CD14-positive monocyte (primary cell): ENCODE results near the gene TAS2R8. TPM values are rescaled to one million over a fixed set of nuclear protein-coding genes. Genes with fewer than 3 reads are reported as not detected.

ENCODE experiments used
- DNase-seq, 3 donors: peaks; one replicate each; pipeline ENCODE4 v3.0.0-alpha.2; 2011 to 2022
- H2AFZ ChIP-seq: 2 replicates; pipeline ENCODE4 v1.6.0; 2012; ENCODE audit warnings: mild to moderate bottlenecking, low read depth, low read length, inconsistent platforms; ENCODE audit not compliant: insufficient read depth, poor library complexity, severe bottlenecking
- H3K27ac ChIP-seq, 2 donors: 1 replicate in 1 of 2; 2 replicates in 1 of 2; pipeline ENCODE4 v1.5.1; 2012 to 2013; ENCODE audit warnings: low read length in 2 of 2, control low read depth in 1 of 2, inconsistent platforms in 1 of 2, low read depth in 1 of 2, mild to moderate bottlenecking in 1 of 2
- H3K27me3 ChIP-seq, 2 donors: one replicate each; pipeline versions ENCODE4 v1.6.0 to v1.6.1; 2011 to 2013; ENCODE audit warnings: low read length in 2 of 2; ENCODE audit not compliant: control insufficient read depth in 2 of 2, insufficient read depth in 2 of 2
- H3K36me3 ChIP-seq, 2 donors: replicated peaks in 1 of 2; 1 replicate in 1 of 2; 2 replicates in 1 of 2; pipeline versions ENCODE4 v1.5.1 to v1.6.1; 2012 to 2013; ENCODE audit warnings: low read length in 2 of 2, control low read depth in 1 of 2, inconsistent platforms in 1 of 2, mild to moderate bottlenecking in 1 of 2; ENCODE audit not compliant: insufficient read depth in 2 of 2, control insufficient read depth in 1 of 2
- H3K4me1 ChIP-seq, 2 donors: 1 replicate in 1 of 2; 2 replicates in 1 of 2; pipeline versions ENCODE4 v1.5.1 to v1.6.1; 2012 to 2013; ENCODE audit warnings: low read length in 2 of 2, control low read depth in 1 of 2, inconsistent platforms in 1 of 2, mild to moderate bottlenecking in 1 of 2, moderate library complexity in 1 of 2; ENCODE audit not compliant: insufficient read depth in 2 of 2, control insufficient read depth in 1 of 2
- H3K4me2 ChIP-seq: replicated peaks from 2 replicates; pipeline ENCODE3; 2012; ENCODE audit warnings: low read length, moderate library complexity, mild to moderate bottlenecking; ENCODE audit not compliant: poor library complexity, severe bottlenecking; ENCODE audit errors: extremely low read depth
- H3K4me3 ChIP-seq, 3 experiments: fragments of 200-600 bp in 1 of 3; sonication (generic) in 1 of 3; replicated peaks in 1 of 3; 1 replicate in 2 of 3; 2 replicates in 1 of 3; pipeline ENCODE4 v1.5.1; 2011 to 2013; ENCODE audit warnings: low read length in 3 of 3, mild to moderate bottlenecking in 3 of 3, control low read depth in 2 of 3, low read depth in 2 of 3, inconsistent platforms in 1 of 3, moderate library complexity in 1 of 3
- H3K79me2 ChIP-seq: 2 replicates; pipeline ENCODE4 v1.6.0; 2012; ENCODE audit warnings: mild to moderate bottlenecking, control low read depth, inconsistent platforms, low read length, moderate library complexity; ENCODE audit not compliant: insufficient read depth
- H3K9ac ChIP-seq: 2 replicates; pipeline ENCODE4 v1.6.0; 2017; ENCODE audit warnings: low read length, mild to moderate bottlenecking; ENCODE audit not compliant: insufficient read depth, poor library complexity, severe bottlenecking
- H3K9me3 ChIP-seq, 2 donors: replicated peaks in 1 of 2; 1 replicate in 1 of 2; 2 replicates in 1 of 2; pipeline versions ENCODE4 v1.5.1 to v1.6.1; 2012 to 2013; ENCODE audit warnings: low read length in 2 of 2, control low read depth in 1 of 2; ENCODE audit not compliant: control insufficient read depth in 1 of 2, insufficient read depth in 1 of 2
- H4K20me1 ChIP-seq: 2 replicates; pipeline ENCODE4 v1.6.0; 2012; ENCODE audit warnings: mild to moderate bottlenecking, low read length, control low read depth, moderate library complexity; ENCODE audit not compliant: insufficient read depth
- H3K27ac Mint-ChIP-seq, 7 donors: one replicate each; pipeline ENCODE4 v1.8.0; 2020; ENCODE audit warnings: mild to moderate bottlenecking in 7 of 7, mixed read lengths in 7 of 7, moderate library complexity in 6 of 7, inconsistent platforms in 2 of 7
- H3K27me3 Mint-ChIP-seq, 3 donors: one replicate each; pipeline ENCODE4 v1.8.0; 2021 to 2022; ENCODE audit warnings: low read depth in 3 of 3, mild to moderate bottlenecking in 3 of 3, mixed read lengths in 3 of 3, moderate library complexity in 3 of 3, inconsistent platforms in 1 of 3
- H3K36me3 Mint-ChIP-seq, 2 donors: one replicate each; pipeline ENCODE4 v1.8.0; 2020; ENCODE audit warnings: mixed read lengths in 2 of 2, inconsistent platforms in 1 of 2, mild to moderate bottlenecking in 1 of 2
- H3K4me1 Mint-ChIP-seq: one replicate; pipeline ENCODE4 v1.8.0; 2020; ENCODE audit warnings: mild to moderate bottlenecking, mixed read lengths
- H3K4me3 Mint-ChIP-seq, 2 donors: one replicate each; pipeline ENCODE4 v1.8.0; 2020; ENCODE audit warnings: mild to moderate bottlenecking in 2 of 2, mixed read lengths in 2 of 2, moderate library complexity in 1 of 2
- H3K9me3 Mint-ChIP-seq, 7 donors: one replicate each; pipeline ENCODE4 v1.8.0; 2020 to 2022; ENCODE audit warnings: mixed read lengths in 7 of 7, mild to moderate bottlenecking in 6 of 7, moderate library complexity in 6 of 7, inconsistent platforms in 2 of 7
- WGBS: methylation state at CpG from one replicate; pipeline ENCODE4 v1.1.5; 2013; ENCODE audit warnings: missing lambda C conversion rate; ENCODE audit not compliant: insufficient coverage; 5-methylcytosine and 5-hydroxymethylcytosine counted together
- intact Hi-C, 2 donors: fragments of 100-400 bp; cut with micrococcal nuclease; formaldehyde crosslinking; loops; one replicate each; pipeline versions ENCODE4 v1.15.0 to v1.15.1; 2023
- polyA plus RNA-seq, 3 donors: library from polyadenylated mRNA; depleted of rRNA in 1 of 3; unstranded in 2 of 3; stranded (reverse) in 1 of 3; fragments of 300-500 nt in 2 of 3; fragments of >200 nt in 1 of 3; fragmentation: Illumina TruSeq in 2 of 3; gene quantifications; 1 replicate in 2 of 3; 2 replicates in 1 of 3; pipeline ENCODE4 v1.2.3, GENCODE V29; 2012 to 2021
- TF ChIP-seq, protein P1 (sequence below): fragments of 200-600 bp; IDR thresholded peaks from one replicate; pipeline ENCODE4 v1.8.0; 2022; ENCODE audit warnings: antibody characterized with exemption, mild to moderate bottlenecking

Gene TAS2R8
- polyA plus RNA-seq, 3 donors, result not detected

GRCh38 chr12:10783252-10783651 is 23.8 kb downstream of the TAS2R8 start:
- no peak overlapping the region for H3K4me3 ChIP-seq
- intact Hi-C loops, result no loop called here
- WGBS, result 83% methylated on average over 1 of the region's 5 CpGs
- no peaks in the 10 kb centered on the region for H3K36me3 ChIP-seq
- H3K79me2 ChIP-seq, result no peaks in the 10 kb centered on the region
- H4K20me1 ChIP-seq, result no peaks in the 10 kb centered on the region
- no peak overlapping the region for H3K4me3 Mint-ChIP-seq
- TF ChIP-seq, protein P1, sequence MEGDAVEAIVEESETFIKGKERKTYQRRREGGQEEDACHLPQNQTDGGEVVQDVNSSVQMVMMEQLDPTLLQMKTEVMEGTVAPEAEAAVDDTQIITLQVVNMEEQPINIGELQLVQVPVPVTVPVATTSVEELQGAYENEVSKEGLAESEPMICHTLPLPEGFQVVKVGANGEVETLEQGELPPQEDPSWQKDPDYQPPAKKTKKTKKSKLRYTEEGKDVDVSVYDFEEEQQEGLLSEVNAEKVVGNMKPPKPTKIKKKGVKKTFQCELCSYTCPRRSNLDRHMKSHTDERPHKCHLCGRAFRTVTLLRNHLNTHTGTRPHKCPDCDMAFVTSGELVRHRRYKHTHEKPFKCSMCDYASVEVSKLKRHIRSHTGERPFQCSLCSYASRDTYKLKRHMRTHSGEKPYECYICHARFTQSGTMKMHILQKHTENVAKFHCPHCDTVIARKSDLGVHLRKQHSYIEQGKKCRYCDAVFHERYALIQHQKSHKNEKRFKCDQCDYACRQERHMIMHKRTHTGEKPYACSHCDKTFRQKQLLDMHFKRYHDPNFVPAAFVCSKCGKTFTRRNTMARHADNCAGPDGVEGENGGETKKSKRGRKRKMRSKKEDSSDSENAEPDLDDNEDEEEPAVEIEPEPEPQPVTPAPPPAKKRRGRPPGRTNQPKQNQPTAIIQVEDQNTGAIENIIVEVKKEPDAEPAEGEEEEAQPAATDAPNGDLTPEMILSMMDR, result no peak
- H3K4me2 ChIP-seq, result no peak overlapping the region
- H3K4me1 Mint-ChIP-seq, result no peaks in the 10 kb centered on the region
- H2AFZ ChIP-seq, result no peak overlapping the region
- DNase-seq, result no peak
- peaks cover 0 to 6% (median 0%) of the 10 kb centered on the region in 7 donors for H3K9me3 Mint-ChIP-seq
- no peak overlapping the region for H3K27ac ChIP-seq
- H3K36me3 Mint-ChIP-seq, result no peaks in the 10 kb centered on the region
- H3K27ac Mint-ChIP-seq, result no peak overlapping the region
- no peaks in the 10 kb centered on the region for H3K9me3 ChIP-seq
- peaks cover 0 to 1% (median 0%) of the 10 kb centered on the region in 3 donors for H3K27me3 Mint-ChIP-seq
- no peaks in the 10 kb centered on the region for H3K27me3 ChIP-seq
- H3K4me1 ChIP-seq, result no peaks in the 10 kb centered on the region
- no peak overlapping the region for H3K9ac ChIP-seq

GRCh38 chr12:10779103-10779502 is 28.0 kb downstream of the TAS2R8 start:
- Mint-ChIP-seq H3K27ac (no peak overlapping the region), H3K4me3 (no peak overlapping the region), H3K36me3 (no peaks in the 10 kb centered on the region), H3K9me3 (peaks cover 0 to 4% (median 0%) of the 10 kb centered on the region in 7 donors), H3K4me1 (no peaks in the 10 kb centered on the region), H3K27me3 (peaks cover 0 to 1% (median 0%) of the 10 kb centered on the region in 3 donors)
- no peaks in the 10 kb centered on the region for H3K4me1 ChIP-seq
- H3K27ac ChIP-seq, result no peak overlapping the region
- no peaks in the 10 kb centered on the region for H4K20me1 ChIP-seq
- H3K9me3 ChIP-seq, result no peaks in the 10 kb centered on the region
- intact Hi-C loops, result loop anchor here in 1 of 2 donors (10.0 kb wide), 1 partner anchor 706 kb away; no protein-coding TSS in a partner anchor
- no peaks in the 10 kb centered on the region for H3K79me2 ChIP-seq
- TF ChIP-seq, protein P1, result no peak
- no peak overlapping the region for H3K9ac ChIP-seq
- 80% methylated on average over 2 of the region's 2 CpGs for WGBS
- H3K4me3 ChIP-seq, result no peak overlapping the region
- no peaks in the 10 kb centered on the region for H3K27me3 ChIP-seq
- no peaks in the 10 kb centered on the region for H3K36me3 ChIP-seq
- DNase-seq, result no peak
- H2AFZ ChIP-seq, result no peak overlapping the region
- no peak overlapping the region for H3K4me2 ChIP-seq
